PC-9 (cell line): ENCODE measurements around the gene OAT.

Source experiments
- EZH2 ChIP-seq: fragments of 200-600 bp; sonication (generic); IDR thresholded peaks from 2 replicates; pipeline ENCODE4 v1.8.0; 2017; ENCODE audit warnings: antibody characterized with exemption, low read depth
- TF ChIP-seq, protein P1 (sequence below): fragments of 200-600 bp; sonication (generic); conservative IDR thresholded peaks from 2 replicates; pipeline ENCODE4 v1.6.1; 2017; ENCODE audit warnings: mixed run types, antibody characterized with exemption, mild to moderate bottlenecking, moderate library complexity

DNA sequence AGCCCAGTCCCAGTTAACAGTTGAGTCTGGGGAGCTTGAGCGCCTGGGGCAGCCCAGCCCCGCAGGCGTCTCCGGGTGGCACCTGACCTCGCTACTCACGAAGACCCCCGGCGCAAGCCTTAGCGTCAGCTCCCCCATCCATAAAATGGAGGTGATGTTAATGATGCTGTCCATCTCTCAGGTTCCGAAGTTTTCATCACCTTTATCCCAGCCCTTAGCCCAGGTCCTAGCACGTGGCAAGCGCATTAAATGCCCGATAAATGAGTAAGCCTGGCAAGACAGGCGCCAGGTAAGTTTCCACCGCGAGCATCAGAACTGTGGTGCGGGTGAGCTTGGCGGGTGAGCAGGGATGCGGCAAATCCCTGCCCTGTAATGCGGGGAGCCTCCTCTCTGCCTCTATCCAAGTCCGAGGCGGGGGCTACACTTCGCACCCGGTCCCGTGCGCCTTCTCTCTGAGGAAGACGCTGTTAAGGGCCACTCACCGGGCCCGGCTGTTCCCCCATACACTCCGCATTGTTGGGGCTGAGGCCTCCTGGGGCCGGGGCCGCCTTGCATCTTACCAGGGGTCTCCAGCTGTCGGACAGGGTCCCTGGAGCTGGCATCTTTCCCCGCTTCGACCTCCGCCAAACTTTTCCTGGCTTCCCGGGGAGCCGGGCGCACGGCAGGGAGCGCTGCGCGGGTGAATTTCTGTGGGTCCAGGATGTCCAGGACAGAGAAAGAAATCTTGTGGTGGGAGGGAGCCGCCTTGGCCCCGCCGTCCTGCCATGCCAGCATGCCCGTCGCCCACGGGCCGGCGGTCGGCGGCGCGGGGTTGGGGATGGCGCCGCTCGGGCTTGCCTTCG lies 30.7 kb upstream of the OAT start:
- TF ChIP-seq, protein P1, sequence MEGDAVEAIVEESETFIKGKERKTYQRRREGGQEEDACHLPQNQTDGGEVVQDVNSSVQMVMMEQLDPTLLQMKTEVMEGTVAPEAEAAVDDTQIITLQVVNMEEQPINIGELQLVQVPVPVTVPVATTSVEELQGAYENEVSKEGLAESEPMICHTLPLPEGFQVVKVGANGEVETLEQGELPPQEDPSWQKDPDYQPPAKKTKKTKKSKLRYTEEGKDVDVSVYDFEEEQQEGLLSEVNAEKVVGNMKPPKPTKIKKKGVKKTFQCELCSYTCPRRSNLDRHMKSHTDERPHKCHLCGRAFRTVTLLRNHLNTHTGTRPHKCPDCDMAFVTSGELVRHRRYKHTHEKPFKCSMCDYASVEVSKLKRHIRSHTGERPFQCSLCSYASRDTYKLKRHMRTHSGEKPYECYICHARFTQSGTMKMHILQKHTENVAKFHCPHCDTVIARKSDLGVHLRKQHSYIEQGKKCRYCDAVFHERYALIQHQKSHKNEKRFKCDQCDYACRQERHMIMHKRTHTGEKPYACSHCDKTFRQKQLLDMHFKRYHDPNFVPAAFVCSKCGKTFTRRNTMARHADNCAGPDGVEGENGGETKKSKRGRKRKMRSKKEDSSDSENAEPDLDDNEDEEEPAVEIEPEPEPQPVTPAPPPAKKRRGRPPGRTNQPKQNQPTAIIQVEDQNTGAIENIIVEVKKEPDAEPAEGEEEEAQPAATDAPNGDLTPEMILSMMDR, result no peak
- TF ChIP-seq EZH2, result no peak
